NCI-H524 (cell line): ENCODE results near the gene USO1.

Experiments used
- DNase-seq, 2 experiments: peaks; one replicate each; lab custom pipeline; 2025; lab: John Stamatoyannopoulos, UW

Gene USO1

DNA sequence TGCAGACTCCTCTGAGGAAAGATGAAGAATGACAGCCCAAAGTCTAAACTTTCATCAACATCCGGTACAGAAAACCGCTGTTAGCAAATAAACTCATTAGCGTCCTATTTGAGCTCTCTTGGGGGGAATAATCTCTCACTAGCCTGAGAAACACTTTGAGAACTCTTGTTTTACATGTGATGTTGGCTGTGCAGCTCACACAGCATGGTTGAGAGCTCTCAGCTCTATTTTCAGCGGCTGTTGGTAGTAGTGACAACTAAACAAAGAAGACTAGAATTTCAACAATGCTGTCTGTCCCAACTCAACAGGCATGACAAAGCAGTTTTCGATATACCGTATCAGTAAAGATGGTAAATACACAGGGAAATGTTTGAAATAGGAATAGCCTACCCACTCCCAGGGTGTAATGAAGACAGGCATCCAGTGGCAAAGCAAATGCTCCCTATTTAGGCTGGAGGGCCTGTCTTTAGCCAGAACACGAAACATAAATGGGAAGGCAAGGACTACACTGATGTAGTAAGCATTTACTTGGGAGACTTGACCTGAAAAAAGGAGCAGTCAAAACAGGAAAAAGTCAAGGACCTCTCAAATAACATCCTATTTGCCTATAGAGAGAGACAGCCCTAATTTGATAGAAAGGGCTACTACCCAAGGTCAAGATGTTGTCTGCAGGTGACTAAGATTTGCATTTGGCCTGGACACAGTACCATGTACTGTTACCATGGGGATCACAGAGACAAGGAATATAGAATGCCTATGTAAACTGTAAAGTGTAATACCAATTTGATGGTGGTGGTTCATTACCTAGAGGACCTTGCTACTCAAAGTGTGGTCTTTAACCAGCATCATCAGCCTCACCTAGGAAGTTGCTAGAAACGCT, 117.5 kb downstream of the USO1 start:
- DNase-seq = no peak

DNA sequence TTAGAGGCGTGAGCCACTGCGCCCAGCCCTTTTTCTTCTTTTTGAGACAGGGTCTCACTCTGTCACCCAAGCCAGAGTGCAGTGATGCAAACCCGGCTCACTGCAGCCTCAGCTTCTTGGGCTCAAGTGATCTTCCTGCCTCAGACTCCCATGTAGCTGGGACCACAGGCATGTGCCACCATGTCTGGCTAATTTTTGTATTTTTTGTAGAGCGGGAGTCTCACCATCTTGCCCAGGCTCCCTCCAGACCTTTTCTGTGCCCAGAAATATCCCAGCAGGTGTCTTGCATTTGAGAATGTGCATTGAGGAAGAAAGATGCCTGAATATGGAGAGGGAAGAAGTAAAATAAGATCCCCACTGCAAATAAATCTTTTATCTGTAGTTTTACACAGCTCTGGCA, 119.2 kb downstream of the USO1 start:
- DNase-seq = no peak

DNA sequence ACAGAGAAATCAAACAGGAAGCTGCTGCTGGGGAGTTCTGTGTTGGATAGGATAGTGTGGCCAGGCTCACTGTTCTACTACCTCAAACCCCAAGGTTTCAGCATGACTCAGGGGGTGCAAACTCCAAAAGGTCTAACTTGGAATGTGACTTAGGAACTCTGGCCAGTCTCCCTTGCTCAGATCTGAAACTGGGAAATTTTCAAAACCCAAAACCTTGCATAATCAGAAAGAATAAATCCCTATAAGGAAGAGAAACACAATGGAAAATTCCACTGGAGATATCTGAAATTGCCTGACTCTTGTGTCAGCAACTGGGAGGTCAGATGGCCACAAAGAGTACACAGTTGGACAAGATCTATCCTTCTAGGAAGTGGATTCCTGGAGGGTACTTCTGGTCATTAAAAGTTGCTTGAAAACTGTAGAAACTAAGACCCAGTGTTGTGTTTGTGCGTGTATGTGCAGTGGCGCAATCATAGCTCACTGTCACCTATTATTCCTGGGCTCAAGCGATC, 119.8 kb downstream of the USO1 start:
- no peak for DNase-seq

DNA sequence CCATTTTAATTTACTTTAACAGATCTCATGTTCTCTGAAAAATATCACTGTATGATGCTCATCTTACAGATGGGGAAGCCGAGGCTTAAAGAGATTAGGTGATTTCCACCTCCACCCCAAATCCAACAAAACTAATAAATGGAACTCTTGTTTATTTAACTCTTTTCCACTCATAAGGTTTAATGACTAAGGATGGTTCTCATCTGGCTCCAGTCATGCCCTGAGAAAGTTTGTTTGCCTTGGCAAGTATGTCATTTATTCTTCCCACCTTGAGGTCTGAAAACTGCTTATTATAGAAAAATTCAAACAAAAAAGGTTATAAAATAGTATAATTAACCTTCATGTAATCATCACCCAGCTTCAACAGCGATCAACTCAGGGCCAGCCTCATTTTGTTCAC, 121.6 kb downstream of the USO1 start:
- no peak for DNase-seq

DNA sequence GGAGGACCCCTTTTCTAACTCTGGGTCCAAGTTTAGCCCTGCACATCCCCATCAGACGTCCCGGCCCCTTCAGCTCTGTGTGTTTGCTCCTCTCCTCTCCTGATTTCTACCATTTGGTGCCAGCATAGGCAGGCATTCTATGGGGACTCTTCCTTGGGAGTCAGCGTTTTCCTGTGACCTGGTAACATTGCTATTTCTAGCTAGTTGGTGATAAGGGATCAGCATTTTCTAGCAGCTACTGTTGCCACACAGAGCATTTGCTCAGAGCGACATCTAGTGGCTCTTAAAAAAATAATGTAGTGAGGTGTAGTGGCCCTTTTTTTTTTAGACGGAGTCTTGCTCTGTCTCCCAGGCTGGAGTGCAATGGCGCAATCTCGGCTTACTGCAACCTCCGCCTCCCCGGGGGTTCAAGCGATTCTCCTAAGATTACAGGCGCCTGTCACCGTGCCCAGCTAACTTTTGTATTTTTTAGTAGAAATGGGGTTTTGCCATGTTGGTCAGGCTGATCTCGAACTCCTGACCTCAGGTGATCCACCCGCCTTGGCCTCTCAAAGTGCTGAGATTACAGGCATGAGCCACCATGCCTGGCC, 123.9 kb downstream of the USO1 start:
- DNase-seq = peak; percentile 23 to 56

DNA sequence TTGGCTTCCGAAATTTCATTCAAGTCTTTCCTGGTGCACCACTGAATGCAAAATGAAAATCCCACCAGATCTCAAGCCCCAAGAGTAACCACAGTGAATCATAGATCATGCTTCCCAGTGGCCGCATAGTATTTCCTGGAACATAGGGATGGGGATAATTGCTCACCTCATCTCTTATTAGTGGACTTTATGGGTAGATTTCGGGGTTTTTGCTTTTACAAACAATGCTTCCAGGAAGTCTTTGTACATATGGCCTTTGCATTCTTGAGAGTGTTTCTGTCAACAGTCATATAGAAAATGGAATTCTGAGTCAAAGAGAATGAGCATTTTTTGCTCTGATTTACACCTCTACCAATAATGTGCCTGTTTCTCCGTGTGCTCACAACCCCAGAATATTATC, 124.5 kb downstream of the USO1 start:
- no peak for DNase-seq

DNA sequence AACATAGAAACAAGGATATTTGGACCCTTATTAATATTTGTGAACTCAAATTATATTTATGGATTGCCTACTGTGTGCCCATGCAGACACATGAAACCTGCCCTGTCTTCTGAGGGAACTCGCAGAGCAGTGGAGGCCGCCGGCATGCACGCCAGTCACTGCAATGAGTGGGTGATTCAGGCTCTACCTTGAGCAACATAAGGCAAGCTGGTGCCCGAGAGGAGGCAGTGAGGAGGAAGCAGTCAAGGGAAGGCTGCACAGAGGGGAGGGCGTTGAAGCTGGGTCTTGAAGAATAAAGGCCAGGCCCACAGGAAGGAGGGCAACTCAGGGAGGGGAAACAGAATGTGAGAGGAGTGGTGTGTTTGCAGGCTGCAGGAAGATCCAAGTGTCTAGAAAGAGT, 125.1 kb downstream of the USO1 start:
- DNase-seq = no peak

DNA sequence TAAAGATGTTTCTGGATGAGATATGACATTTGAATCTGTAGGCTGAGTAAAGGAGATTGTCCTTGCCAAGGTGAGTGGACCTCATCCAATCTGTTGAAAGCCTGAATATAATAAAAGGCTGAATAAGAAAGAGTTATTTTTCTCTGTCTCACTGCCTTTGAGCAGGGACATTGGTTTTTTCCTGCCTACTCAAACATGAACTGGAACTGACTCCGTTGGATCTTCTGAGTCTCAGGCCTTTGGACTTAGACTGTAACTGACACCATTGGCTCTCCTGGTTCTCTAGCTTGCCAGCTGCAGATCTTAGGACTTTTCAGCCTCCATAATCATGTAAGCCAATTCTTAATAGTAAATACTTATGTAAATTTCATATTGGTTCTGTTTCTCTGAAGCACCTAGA, 134.3 kb downstream of the USO1 start:
- no peak for DNase-seq

DNA sequence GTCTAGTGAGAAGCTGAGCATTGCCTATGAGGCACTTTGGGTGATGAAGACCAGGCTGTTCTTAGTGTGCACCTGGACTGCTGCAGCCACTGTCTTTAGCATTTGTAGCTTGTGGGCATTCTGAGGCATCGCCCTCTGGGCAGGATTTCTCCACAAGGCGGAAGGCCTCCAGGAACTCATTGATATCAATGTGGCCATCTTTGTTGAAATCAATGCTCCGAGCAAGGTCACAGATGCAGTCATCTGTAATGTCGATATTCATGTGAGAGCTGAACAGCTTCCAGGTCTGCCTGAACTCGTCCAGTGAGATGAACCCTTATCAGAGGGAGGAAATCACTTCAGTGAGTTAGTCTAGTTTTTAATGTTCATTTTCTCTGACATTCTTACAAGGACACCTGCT, 136.2 kb downstream of the USO1 start:
- DNase-seq = no peak
